Esophagus muscularis mucosa (tissue), 4 donors: ENCODE data around the gene NQO1.

ENCODE experiments used
- CTCF ChIP-seq, 3 experiments: fragments of 200-600 bp in 2 of 3; fragments of 450-650 bp in 1 of 3; sonication (generic) in 2 of 3; IDR thresholded peaks; one replicate each; pipeline ENCODE4 v1.5.1; 2017 to 2019; ENCODE audit warnings: antibody characterized with exemption in 3 of 3, mild to moderate bottlenecking in 2 of 3, moderate library complexity in 1 of 3
- EP300 ChIP-seq: sonication (generic); formaldehyde crosslinking; IDR thresholded peaks from one replicate; pipeline ENCODE4 v1.6.1; 2017; ENCODE audit warnings: antibody characterized with exemption
- POLR2A ChIP-seq: fragments of 450-650 bp; IDR thresholded peaks from one replicate; pipeline ENCODE4 v1.6.1; 2017; ENCODE audit warnings: antibody characterized with exemption, moderate library complexity, mild to moderate bottlenecking, low read depth
- POLR2AphosphoS5 ChIP-seq, 2 donors: sonication (generic); formaldehyde crosslinking; IDR thresholded peaks; one replicate each; pipeline ENCODE4 v1.6.1; 2017; ENCODE audit warnings: antibody characterized with exemption in 2 of 2

DNA sequence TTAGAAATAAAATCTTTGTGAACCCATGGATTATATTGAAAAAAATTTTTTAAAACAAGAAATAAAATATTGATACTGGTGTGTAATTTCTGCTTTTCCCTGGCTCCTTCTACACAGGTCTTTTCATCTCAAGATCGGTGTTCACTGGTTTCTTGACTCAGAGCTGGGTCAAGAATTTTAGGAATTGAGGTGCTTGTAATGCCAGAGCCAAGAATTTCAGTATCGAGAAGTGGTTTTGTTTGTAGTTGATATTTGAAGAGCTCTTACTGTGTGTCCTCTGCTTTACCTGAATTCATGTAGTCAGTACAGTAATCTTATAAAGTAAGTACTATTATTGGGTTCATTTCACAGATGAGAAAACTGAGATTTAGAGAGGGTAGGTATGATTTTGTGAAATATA lies 43.0 kb upstream of the NQO1 start:
- no peak for TF ChIP-seq POLR2A
- no peak for TF ChIP-seq CTCF (IDR thresholded peaks at IDR 0.05)
- TF ChIP-seq POLR2AphosphoS5 (IDR thresholded peaks at IDR 0.05), result no peak
- TF ChIP-seq EP300, result no peak
